ENCODE data around the gene SBK2.
"Not testable (repeated sequence)": the region's sequence is repeated elsewhere in the genome, so short reads cannot be mapped to it uniquely, and the experiment has no call there.

SBK2 gene

DNA sequence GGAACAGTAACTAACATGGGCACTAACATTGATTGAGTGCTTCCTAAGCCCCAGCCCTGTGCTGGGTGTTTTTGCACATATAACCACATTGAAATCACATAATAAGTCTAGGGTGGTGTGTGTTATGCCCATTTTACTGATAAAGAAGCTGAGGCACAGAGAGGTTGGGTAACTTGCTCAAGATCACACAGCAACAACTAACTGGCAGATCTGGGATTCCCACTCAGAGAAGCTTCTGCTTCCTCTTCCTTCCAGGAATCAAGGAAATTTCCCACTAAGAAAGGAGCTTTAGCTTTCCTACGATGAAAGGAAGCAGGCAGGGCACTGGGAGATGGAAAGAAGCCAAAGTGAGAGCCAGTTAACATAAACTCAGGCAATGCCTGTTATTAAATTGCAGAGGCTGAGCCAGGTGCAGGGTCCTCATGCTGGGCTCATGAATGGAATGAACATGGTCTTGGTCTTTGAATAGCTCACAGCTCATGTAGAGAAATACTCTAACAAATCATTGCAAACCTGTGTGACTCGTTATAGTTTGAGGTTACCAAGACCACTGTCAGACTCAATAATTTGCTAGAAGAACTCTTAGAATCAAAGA lies 38.6 kb downstream of the SBK2 start:
- DNase-seq, result no peak

DNA sequence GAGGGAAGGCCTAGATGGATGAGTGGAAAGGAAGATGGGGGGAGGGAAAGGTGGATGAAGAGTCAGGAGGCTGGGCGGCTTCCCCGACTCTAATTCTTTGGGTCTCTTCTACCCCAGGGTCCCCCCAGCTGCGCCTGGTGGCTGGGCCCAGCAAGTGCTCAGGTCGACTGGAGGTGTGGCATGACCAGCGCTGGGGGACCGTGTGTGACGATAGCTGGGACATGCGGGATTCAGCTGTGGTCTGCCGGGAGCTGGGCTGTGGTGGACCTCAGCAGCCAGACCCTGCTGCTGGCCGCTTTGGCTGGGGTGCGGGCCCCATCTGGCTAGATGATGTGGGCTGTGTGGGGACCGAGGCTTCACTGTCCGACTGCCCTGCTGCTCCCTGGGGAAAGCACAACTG lies 39.2 kb downstream of the SBK2 start:
- DNase-seq, result no peak

DNA sequence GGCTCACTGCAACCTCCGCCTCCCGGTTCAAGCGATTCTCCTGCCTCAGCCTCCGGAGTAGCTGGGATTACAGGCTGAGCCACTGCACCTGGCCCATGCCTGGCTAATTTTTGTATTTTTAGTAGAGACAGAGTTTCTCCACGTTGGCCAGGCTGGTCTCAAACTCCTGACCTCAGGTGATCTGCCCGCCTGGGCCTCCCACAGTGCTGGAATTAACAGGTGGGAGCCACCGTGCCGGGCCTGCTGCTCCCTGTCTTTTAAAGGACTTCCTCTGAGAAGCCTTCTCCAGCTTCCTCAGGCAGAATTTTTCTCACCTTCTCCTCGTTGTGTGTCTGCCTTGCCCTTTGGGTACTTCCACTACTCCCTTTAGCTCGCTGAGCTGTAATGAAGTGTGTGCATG lies 40.1 kb downstream of the SBK2 start:
- not testable (repeated sequence) for DNase-seq

- no peak for DNase-seq
Measured at GRCh38 chr19:55495646-55496349, 41.1 kb downstream of the SBK2 start.

DNA sequence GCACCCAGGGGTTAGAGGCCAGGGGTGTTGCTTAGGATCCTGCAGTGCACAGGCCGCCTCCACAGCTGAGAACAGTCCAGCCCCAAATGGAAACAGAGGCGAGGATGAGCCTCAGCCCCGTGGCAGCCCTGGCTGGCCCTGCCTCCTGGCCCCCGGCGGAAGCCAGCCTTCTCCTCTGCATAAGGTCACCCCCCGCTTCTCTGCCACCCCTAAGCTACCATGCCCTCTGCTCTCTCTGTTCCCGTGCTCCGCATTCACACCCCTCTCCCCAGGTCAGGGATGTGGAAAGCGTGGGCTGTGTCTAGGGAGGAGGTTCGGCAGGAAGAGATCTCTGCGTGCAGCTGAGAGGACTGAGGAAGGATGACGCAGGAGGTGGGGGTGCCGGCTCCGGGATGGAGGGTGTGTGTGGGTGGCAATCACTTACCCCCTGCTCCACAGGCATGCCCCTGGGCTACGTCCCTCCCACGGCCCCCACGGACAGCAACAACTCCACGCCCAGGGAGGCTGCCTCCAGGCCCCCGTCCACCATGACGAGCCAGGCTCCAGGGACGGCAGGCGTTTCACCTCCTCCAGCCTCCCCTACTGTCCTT lies 42.7 kb downstream of the SBK2 start:
- DNase-seq, result no peak

GRCh38 chr19:55493645-55494171 lies 43.2 kb downstream of the SBK2 start:
- DNase-seq, result no peak

DNA sequence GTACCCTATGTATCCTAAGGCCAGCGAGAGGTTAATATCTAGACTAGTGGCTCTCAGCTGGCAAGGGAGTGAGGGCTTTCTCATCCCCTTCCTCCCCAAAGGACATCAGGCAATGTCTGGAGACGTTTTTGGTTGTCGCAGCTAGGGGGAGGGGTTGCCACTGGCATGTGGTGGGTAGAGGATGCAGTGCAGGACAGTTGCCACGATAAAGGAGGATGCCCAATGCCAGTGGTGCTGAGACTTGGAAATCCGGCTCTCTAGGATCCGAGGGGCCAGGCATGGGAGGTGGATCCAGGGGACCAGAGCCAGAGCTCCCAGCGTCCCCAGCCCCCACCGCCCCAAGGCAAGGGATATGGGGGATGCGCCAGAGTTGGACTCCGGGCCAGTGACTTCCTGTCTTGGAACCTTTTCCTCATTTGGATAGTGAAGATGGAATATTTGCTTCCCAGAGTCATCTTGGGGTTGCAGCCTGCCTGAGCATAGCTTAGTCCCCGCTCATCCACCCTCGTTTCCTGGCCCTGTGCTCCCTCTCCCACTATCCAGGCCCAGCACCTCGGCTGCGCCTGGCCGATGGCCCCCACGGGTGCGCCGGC lies 43.8 kb downstream of the SBK2 start:
- DNase-seq, result no peak

- DNase-seq, result no peak
Measured at GRCh38 chr19:55492362-55492944, 44.5 kb downstream of the SBK2 start.

DNA sequence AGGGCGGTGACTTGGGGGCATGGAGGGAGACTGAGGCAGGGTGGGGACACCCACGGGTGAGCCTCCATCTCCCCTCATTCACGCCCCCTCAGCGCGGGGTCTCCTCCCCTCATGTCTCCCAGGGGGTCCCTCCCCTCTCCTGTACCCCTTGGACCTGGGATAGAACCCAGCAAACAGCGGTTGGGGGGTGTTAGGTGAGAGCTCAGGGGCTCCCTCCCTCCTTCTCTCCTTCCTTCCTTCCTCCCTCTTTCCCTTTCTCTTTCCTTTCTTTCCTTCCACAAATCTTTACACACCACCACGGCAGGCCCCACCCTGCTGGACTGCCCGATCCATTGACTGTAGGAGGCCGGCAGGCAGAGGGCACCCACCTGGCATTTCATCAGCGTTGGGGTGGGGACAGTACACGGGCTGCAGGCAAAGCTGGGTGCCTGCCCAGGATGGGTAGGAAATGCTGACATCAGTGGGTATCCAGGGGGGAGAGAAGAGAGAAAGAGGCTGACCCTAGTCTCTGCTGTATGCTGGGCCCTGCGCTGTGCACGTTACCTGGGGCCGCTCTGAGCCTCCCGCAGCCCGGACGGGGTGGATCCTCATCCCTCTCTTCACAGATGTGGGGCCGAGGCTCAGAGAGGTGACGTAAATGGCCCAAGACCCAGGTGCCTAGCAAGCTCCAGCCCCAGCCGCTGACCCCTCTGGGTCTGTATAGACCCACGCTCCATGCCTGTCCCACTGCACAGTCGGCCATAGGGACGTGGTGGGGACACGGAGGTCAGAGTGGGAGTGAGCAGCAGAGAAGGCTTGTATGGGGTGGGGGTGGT lies 45.2 kb downstream of the SBK2 start:
- DNase-seq, result no peak

GRCh38 chr19:55490478-55491432 lies 46.2 kb downstream of the SBK2 start:
- no peak for DNase-seq

DNA sequence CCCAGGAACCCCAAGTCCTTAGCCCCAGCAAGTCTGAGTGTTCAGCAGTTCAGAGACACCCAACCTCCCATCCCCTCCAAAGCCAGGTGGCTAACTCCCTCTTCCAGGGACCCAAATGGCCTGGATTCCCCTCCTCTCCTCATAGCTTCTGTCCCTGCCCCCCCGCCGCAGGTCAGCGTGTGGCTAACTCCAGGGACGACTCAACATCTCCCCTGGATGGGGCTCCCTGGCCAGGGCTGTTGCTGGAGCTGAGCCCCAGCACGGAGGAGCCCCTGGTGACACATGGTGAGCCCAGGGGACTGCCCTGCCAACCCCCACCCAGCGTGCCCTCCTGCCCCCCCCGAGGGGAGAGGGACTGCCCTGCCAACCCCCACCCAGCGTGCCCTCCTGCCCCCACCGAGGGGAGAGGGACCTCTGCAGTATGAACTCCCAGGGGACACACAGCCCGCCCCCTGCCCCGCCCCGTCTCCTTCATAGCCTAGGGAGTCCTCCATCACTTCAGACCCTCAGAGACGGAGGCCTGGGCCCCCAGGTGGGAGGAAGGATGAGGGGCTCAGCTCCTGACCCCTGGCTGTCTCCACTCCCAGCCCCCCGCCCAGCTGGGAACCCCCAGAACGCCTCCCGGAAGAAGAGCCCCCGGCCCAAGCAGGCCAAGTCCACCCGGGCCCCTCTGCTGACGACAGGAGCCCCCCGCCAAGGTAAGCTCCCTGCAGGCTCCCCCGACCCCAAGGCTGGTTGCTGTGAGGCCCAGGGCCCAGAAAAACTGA lies 47.0 kb downstream of the SBK2 start:
- DNase-seq, result no peak

- DNase-seq, result no peak
Measured at GRCh38 chr19:55488986-55489710, 47.8 kb downstream of the SBK2 start.

- no peak for DNase-seq
Measured at GRCh38 chr19:55487924-55488687, 48.8 kb downstream of the SBK2 start, which contains the start of gene SSC5D. Gene SSC5D (plus strand): TSS chr19:55488436. CDS start chr19:55488590, 154 bp downstream.

DNA sequence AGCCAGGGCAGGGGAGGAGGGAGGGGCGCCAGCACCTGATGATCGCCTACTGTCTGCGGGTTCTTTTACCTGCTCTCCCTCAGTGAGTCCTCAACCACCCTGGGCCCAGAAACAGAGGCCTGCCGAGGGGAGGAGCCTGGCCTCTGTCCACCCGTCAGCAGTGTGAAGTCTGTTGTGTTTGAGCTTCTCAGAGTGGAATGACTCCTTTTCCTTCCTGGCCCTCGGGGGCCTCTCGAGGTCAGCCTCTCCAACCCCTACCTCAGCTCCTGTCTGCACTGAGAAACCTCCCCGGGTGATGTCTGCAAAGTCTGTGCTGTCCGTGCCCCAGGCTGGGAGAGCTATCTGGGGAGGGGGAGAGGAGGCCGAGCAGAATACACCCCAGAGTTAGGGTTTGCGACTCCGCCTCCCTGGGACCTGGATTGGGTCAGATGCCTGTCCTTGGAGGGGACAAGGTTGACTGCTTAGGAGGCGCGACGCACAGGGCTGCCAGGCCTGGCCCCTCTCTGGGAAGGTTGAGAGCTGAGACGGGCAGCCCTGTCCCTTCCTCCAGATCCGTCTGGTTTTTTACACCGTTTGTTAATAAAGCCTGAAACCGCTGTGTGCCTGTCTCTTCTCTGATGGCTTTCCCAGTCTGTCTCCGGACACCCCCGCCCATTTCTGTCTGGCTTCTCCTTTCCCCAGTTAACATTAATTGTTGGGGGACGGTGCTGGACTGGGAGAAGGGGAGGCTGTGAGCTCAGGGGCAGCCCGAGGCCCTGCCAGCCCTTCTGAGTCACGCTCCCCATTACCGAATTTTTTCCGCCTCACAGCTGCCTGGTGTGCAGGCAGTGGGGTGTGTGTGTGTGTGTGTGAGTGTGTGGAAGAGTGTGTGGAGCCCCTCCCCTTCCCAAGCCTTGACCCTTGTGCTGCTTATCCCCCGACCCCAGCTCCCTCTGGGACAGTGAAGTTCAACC lies 49.7 kb downstream of the SBK2 start:
- no peak for DNase-seq

DNA sequence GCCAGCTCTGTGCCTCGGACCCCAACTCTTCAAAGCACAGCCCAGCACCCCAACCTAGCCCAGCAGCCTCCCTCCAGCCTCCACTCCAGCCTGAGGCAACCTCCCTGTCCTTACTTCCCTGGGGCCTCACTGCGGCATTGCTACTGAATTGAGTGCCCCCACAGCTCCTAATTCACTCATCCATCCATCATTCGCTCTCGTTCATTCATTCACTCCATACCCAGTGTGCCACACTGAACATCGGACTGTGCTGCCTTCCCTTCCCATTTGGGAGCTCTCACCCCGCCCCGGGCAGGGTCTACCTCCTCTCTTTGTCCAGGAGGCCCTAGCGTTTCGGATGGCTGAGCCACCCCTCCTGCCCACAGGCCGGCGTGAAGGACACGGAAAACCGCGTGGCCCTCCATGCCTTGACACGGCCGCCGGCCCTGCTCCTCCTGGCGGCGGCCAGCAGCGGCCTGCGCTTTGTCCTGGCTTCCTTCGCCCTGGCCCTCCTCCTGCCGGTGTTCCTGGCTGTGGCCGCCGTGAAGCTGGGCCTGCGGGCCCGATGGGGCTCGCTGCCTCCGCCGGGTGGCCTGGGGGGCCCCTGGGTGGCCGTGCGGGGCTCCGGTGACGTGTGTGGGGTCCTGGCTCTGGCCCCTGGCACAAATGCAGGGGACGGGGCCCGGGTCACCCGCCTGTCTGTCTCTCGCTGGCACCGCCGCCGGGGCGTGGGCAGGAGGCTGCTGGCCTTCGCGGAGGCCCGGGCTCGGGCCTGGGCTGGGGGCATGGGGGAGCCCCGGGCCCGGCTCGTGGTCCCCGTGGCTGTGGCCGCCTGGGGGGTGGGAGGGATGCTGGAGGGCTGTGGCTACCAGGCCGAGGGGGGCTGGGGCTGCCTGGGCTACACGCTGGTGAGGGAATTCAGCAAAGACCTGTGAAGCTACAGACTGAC lies 50.6 kb downstream of the SBK2 start:
- no peak for DNase-seq

- no peak for DNase-seq
Measured at GRCh38 chr19:55485439-55486011, 51.4 kb downstream of the SBK2 start.

Measured in 8988T (cell line).